Measurements from ENCODE around the gene PPP3R1.

DNA sequence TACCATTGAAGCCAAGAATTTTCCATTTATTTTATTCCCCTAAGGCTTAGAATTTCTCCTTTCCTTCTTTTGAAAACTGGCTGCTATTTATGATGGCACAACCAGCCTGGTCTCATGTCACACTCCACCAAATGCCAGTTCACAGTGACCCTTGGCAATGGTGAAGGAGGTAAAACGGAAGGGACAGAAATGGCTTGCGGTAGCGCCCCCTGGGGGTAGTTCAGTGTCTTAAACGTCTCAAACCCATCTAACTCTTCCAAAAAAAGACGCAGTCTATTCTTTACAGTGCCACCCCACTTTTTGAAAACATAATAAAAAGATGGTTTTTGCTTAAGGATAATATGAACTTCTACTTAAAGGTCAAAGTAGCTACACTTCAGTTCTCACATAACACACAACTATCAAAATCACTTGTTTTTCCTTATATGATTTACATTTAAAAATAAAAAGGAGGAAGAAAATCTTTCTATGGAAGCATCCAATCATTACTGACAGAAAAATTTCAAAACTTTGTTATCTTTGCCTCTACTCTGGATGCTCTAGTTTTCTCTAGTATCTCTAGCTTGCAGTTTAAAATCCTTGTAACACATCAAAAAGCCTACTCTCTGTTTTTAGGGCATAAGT, 66.7 kb downstream of the PPP3R1 start:
- TF ChIP-seq CHD1 (IDR thresholded peaks at IDR 0.05; ENCODE audit: low read depth, low read length) (no peak), EZH2 (IDR thresholded peaks at IDR 0.05; ENCODE audit: low read depth, low read length, severe bottlenecking) (no peak), POLR2A (IDR thresholded peaks at IDR 0.05; ENCODE audit: control extremely low read depth in 1 of 2, low read depth in 2 of 2, low read length in 2 of 2) (no peak), YY1 (IDR thresholded peaks at IDR 0.05; ENCODE audit: low read depth, low read length) (no peak), TEAD4 (IDR thresholded peaks at IDR 0.05; ENCODE audit: low read depth, low read length) (no peak), JUND (IDR thresholded peaks at IDR 0.05; ENCODE audit: low read length) (no peak), ZNF274 (IDR thresholded peaks at IDR 0.05; ENCODE audit: borderline replicate concordance, extremely low read depth, low read length) (no peak), BRCA1 (IDR thresholded peaks at IDR 0.05; ENCODE audit: low read depth, low read length) (no peak), JUN (IDR thresholded peaks at IDR 0.05; ENCODE audit: low read depth, low read length) (no peak), KDM1A (IDR thresholded peaks at IDR 0.05; ENCODE audit: borderline replicate concordance, low read length) (no peak), MAFK (IDR thresholded peaks at IDR 0.05; ENCODE audit: low read depth, low read length) (no peak)
- TF ChIP-seq, protein P1, sequence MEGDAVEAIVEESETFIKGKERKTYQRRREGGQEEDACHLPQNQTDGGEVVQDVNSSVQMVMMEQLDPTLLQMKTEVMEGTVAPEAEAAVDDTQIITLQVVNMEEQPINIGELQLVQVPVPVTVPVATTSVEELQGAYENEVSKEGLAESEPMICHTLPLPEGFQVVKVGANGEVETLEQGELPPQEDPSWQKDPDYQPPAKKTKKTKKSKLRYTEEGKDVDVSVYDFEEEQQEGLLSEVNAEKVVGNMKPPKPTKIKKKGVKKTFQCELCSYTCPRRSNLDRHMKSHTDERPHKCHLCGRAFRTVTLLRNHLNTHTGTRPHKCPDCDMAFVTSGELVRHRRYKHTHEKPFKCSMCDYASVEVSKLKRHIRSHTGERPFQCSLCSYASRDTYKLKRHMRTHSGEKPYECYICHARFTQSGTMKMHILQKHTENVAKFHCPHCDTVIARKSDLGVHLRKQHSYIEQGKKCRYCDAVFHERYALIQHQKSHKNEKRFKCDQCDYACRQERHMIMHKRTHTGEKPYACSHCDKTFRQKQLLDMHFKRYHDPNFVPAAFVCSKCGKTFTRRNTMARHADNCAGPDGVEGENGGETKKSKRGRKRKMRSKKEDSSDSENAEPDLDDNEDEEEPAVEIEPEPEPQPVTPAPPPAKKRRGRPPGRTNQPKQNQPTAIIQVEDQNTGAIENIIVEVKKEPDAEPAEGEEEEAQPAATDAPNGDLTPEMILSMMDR (IDR thresholded peaks at IDR 0.05; ENCODE audit: control extremely low read depth in 1 of 3, insufficient read depth in 1 of 3, low read depth in 1 of 3, low read length in 3 of 3) = peak; percentile 72 to 79 (median 72)
- TF ChIP-seq, protein P2, sequence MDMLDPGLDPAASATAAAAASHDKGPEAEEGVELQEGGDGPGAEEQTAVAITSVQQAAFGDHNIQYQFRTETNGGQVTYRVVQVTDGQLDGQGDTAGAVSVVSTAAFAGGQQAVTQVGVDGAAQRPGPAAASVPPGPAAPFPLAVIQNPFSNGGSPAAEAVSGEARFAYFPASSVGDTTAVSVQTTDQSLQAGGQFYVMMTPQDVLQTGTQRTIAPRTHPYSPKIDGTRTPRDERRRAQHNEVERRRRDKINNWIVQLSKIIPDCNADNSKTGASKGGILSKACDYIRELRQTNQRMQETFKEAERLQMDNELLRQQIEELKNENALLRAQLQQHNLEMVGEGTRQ (IDR thresholded peaks at IDR 0.05; ENCODE audit: low read length) = no peak
- TF ChIP-seq, protein P3, sequence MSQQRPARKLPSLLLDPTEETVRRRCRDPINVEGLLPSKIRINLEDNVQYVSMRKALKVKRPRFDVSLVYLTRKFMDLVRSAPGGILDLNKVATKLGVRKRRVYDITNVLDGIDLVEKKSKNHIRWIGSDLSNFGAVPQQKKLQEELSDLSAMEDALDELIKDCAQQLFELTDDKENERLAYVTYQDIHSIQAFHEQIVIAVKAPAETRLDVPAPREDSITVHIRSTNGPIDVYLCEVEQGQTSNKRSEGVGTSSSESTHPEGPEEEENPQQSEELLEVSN (IDR thresholded peaks at IDR 0.05) = no peak

Data from H1 (cell line).